Testis (tissue), 3 donors: ENCODE data around the gene DENND1A. TPM values are rescaled to one million over a fixed set of nuclear protein-coding genes. Genes with fewer than 3 reads are reported as not detected.

Source experiments
- DNase-seq: peaks from one replicate; pipeline ENCODE4 v3.0.0-alpha.2; 2019
- H3K27ac ChIP-seq, 2 donors: fragments of 200-600 bp; sonication (generic); one replicate each; pipeline ENCODE4 v1.5.1; 2019
- H3K27me3 ChIP-seq: fragments of 200-600 bp; sonication (generic); one replicate; pipeline ENCODE4 v1.5.1; 2019
- H3K36me3 ChIP-seq: fragments of 200-600 bp; sonication (generic); one replicate; pipeline ENCODE4 v1.5.1; 2017; ENCODE audit warnings: low read depth; ENCODE audit errors: missing control alignments
- H3K4me1 ChIP-seq: fragments of 200-600 bp; sonication (generic); one replicate; pipeline ENCODE4 v1.5.1; 2019
- H3K4me3 ChIP-seq, 2 donors: fragments of 200-600 bp; sonication (generic); one replicate each; pipeline ENCODE4 v1.5.1; 2017 to 2019
- H3K9me3 ChIP-seq: fragments of 200-600 bp; sonication (generic); one replicate; pipeline ENCODE4 v1.5.1; 2017
- POLR2A ChIP-seq: fragments of 450-650 bp; IDR thresholded peaks from one replicate; pipeline ENCODE4 v1.6.1; 2017; ENCODE audit warnings: antibody characterized with exemption, mild to moderate bottlenecking, moderate library complexity
- WGBS, 2 donors: methylation state at CpG; one replicate each; pipeline ENCODE4 v1.1.5; 2018; 5-methylcytosine and 5-hydroxymethylcytosine counted together
- intact Hi-C: fragments of 100-400 bp; cut with DNase I; formaldehyde crosslinking; loops from one replicate; pipeline ENCODE4 v1.15.1; 2023; ENCODE audit warnings: low total_unique reads
- polyA plus RNA-seq: library from polyadenylated mRNA; stranded (reverse); fragments of 350-450 nt; fragmentation: Illumina TruSeq; extraction: RNeasy Lipid Tissue Mini Kit (QIAGEN cat#74804); gene quantifications from one replicate; pipeline ENCODE4 v1.2.3, GENCODE V29; 2014; ENCODE audit warnings: low read depth, low replicate concordance; ENCODE audit not compliant: insufficient read depth
- total RNA-seq, 2 donors: library from RNA; depleted of rRNA; stranded (reverse); fragments of >200 nt; gene quantifications; one replicate each; pipeline ENCODE4 v1.2.3, GENCODE V29; 2016
- TF ChIP-seq, protein P1 (sequence below), 3 experiments: fragments of 450-650 bp in 2 of 3; fragments of 200-600 bp in 1 of 3; sonication (generic) in 1 of 3; IDR thresholded peaks; one replicate each; pipeline ENCODE4 v1.5.1; 2016 to 2019; ENCODE audit warnings: antibody characterized with exemption in 3 of 3, mild to moderate bottlenecking in 2 of 3, moderate library complexity in 1 of 3

Gene DENND1A
- total and polyA plus RNA-seq, 3 donors from 2014 or later, result 20.3 to 47.4 (median 44.9) TPM

DNA sequence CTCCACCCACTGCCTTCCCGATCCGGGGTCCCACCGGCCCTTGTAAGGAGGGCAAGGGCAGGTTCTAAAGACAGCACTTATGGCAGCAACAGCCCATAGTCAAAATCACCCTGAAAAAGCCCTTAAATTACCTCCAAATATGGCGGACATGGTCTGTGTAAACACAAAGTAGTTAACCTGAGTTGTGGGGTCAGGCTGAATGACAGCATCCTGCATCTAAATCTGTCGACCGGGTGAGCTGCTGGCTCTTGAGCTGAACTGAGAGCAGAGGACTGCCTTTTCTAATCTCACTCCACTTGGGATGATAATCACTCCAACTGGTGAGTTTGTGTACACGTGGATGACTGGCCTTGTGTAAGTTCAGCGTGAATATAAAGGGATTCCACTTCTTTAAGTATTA, 249.6 kb downstream of the DENND1A start:
- 83 to 88% methylated on average over 8 of the region's 8 CpGs for WGBS, 2 donors
- no peaks in the 10 kb centered on the region for H3K4me1 ChIP-seq
- TF ChIP-seq, protein P1, sequence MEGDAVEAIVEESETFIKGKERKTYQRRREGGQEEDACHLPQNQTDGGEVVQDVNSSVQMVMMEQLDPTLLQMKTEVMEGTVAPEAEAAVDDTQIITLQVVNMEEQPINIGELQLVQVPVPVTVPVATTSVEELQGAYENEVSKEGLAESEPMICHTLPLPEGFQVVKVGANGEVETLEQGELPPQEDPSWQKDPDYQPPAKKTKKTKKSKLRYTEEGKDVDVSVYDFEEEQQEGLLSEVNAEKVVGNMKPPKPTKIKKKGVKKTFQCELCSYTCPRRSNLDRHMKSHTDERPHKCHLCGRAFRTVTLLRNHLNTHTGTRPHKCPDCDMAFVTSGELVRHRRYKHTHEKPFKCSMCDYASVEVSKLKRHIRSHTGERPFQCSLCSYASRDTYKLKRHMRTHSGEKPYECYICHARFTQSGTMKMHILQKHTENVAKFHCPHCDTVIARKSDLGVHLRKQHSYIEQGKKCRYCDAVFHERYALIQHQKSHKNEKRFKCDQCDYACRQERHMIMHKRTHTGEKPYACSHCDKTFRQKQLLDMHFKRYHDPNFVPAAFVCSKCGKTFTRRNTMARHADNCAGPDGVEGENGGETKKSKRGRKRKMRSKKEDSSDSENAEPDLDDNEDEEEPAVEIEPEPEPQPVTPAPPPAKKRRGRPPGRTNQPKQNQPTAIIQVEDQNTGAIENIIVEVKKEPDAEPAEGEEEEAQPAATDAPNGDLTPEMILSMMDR (IDR thresholded peaks at IDR 0.05), result no peak
- TF ChIP-seq POLR2A, result no peak
- H3K4me3 ChIP-seq, result no peak overlapping the region
- intact Hi-C loops, result no loop called here
- H3K36me3 ChIP-seq, result no peaks in the 10 kb centered on the region
- no peaks in the 10 kb centered on the region for H3K27me3 ChIP-seq
- H3K9me3 ChIP-seq, result no peaks in the 10 kb centered on the region
- no peak for DNase-seq
- no peak overlapping the region for H3K27ac ChIP-seq

DNA sequence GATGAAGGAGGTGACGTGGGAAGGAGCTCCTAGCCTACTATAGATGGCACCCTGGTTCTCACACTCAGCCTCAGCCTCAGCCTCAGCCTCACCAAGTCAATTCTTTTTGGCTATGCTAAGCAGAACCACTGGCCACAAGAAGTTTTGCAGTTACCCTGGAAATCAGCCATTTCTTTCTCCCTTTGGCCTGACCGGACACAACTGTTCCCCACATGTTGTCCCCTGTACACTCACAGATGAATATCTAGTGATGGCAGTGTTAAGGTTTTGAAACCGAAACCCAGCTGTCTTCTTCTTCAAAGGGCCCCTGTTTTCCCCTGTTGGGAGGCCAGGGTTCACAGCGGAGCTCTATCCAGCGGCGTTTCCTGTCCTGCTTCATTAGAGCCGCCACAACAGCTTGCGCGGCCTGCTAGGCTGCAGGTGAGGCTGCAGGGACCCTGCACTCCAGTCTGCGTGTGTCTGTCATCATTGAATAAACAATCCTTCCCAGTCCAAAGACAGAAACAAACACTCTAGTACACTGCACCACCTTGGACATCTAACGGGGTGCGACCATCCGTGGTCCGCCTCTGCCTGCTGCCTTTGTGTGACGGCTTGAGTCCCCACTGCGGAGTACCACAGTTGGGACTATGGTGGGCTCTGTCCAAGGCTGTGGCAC, 250.5 kb downstream of the DENND1A start:
- WGBS, 2 donors, result 92 to 95% methylated on average over 16 of the region's 16 CpGs
- H3K27ac ChIP-seq, result no peak overlapping the region
- H3K36me3 ChIP-seq, result no peaks in the 10 kb centered on the region
- no peaks in the 10 kb centered on the region for H3K27me3 ChIP-seq
- intact Hi-C loops, result no loop called here
- no peak for TF ChIP-seq POLR2A
- TF ChIP-seq, protein P1 (IDR thresholded peaks at IDR 0.05), result no peak
- H3K4me1 ChIP-seq, result no peaks in the 10 kb centered on the region
- no peak overlapping the region for H3K4me3 ChIP-seq
- DNase-seq, result no peak
- H3K9me3 ChIP-seq, result no peaks in the 10 kb centered on the region

DNA sequence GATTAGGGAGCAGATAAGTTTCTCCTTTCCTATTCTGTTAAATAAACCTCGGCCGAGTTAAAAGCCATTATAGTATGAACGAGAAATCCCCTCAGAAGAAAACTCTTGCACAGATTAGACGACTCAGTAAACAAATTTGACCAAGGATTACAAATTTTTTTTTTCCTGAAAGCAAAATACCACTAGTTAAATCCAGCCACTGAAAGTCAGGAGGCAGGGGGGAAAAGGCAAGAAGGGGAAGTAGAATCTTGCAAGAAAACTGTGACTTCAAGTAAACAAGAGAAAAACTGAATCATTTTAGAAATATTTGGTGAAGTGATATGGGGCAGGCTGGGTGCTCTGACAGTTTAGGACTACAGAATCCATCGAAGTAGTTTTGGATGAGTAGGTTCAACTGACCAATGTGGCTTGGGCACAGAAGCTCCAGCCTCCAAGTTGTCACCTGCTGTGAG, 251.0 kb downstream of the DENND1A start:
- Histone ChIP-seq H3K4me3 (no peak overlapping the region), H3K27me3 (no peaks in the 10 kb centered on the region), H3K9me3 (no peaks in the 10 kb centered on the region), H3K4me1 (no peaks in the 10 kb centered on the region), H3K27ac (no peak overlapping the region), H3K36me3 (no peaks in the 10 kb centered on the region)
- DNase-seq, result no peak
- intact Hi-C loops, result no loop called here
- TF ChIP-seq POLR2A, result no peak
- TF ChIP-seq, protein P1 (IDR thresholded peaks at IDR 0.05), result no peak
- 65 to 88% methylated on average over 5 of the region's 5 CpGs for WGBS, 2 donors

DNA sequence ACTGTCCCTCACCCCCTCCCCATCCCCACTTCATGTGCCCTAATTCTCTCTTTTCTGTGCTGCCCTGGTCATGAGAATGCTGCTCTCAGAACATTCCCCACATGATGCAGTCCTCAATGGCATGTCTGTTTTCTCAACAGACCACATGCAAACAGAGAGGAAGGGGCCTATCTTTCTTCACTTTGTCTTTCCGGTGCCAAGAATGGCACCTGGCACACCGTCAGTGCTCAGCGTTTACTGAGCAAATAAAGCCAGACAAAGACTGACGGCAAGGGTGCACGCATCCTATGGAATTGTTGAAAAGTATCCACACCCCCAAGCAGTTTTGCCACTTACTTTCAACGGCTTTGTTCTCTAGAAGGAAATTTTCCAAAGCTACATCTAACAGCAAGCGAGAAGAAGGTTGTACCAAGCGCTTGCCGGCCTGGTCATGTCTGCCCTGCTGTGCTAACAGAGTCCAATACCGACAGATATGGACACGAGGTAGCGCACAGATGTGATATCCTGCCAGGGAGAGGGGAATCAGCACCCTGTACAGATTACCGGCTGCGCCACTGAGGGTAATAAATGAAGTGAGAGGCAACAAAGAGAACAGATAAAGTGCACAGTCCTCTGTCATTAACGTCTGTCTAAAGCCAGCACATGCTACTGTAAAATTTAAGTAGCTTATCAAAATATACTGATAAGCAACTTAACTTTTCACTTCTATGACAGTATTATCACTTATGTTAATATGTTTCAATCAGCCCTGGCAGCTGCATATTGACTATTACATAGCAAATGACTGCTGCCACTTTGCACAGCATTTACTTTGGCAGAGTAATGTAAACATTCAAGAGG, 251.7 kb downstream of the DENND1A start:
- no peaks in the 10 kb centered on the region for H3K4me1 ChIP-seq
- DNase-seq, result no peak
- TF ChIP-seq POLR2A, result no peak
- TF ChIP-seq, protein P1 (IDR thresholded peaks at IDR 0.05), result no peak
- H3K4me3 ChIP-seq, result no peak overlapping the region
- 79 to 85% methylated on average over 15 of the region's 15 CpGs for WGBS, 2 donors
- H3K27me3 ChIP-seq, result no peaks in the 10 kb centered on the region
- H3K9me3 ChIP-seq, result no peaks in the 10 kb centered on the region
- intact Hi-C loops, result no loop called here
- H3K36me3 ChIP-seq, result no peaks in the 10 kb centered on the region
- H3K27ac ChIP-seq, result no peak overlapping the region
